ENCODE measurements around the gene ENTR1. TPM values are rescaled to one million over a fixed set of nuclear protein-coding genes. Genes with fewer than 3 reads are reported as not detected.

ENTR1 gene
- total RNA-seq, 1 donor from 2014 or later, result 34.9 TPM

GRCh38 chr9:136372561-136373299 lies 37.7 kb downstream of the ENTR1 start:
- H3K27ac ChIP-seq, result no peak overlapping the region
- H3K9ac ChIP-seq, result no peak overlapping the region
- H3K36me3 Mint-ChIP-seq, result no peaks in the 10 kb centered on the region
- H3K27me3 Mint-ChIP-seq (ENCODE audit: insufficient read depth, low read depth), result no peaks in the 10 kb centered on the region
- TF ChIP-seq EZH2 (IDR thresholded peaks at IDR 0.05) (no peak), CTCF (IDR thresholded peaks at IDR 0.05) (no peak), EZH2phosphoT487 (IDR thresholded peaks at IDR 0.05) (no peak)
- no peaks in the 10 kb centered on the region for H3K9me3 ChIP-seq (ENCODE audit: low read depth)
- H3K4me3 ChIP-seq, result no peak overlapping the region
- H3K9me3 Mint-ChIP-seq, result no peaks in the 10 kb centered on the region
- DNase-seq (ENCODE audit: low spot score), result peak; percentile 36
- H3K27ac Mint-ChIP-seq, result peak overlapping the region; percentile 87
- H3K79me2 ChIP-seq (ENCODE audit: low read depth), result no peaks in the 10 kb centered on the region
- H4K20me1 ChIP-seq (ENCODE audit: low read depth), result no peaks in the 10 kb centered on the region
- H3K4me1 Mint-ChIP-seq, result peaks cover 6% of the 10 kb centered on the region
- no peaks in the 10 kb centered on the region for H3K27me3 ChIP-seq
- H3K4me2 ChIP-seq, result no peak overlapping the region
- H3K4me1 ChIP-seq, result no peaks in the 10 kb centered on the region
- no peaks in the 10 kb centered on the region for H3F3A ChIP-seq (ENCODE audit: low read depth)
- H3K4me3 Mint-ChIP-seq, result no peak overlapping the region
- no peaks in the 10 kb centered on the region for H3K36me3 ChIP-seq
- no peak overlapping the region for H2AFZ ChIP-seq (replicated peaks)

GRCh38 chr9:136372006-136372405 lies 38.4 kb downstream of the ENTR1 start:
- Mint-ChIP-seq H3K27ac (no peak overlapping the region), H3K4me1 (peaks cover 6% of the 10 kb centered on the region), H3K36me3 (no peaks in the 10 kb centered on the region), H3K27me3 (ENCODE audit: insufficient read depth, low read depth) (no peaks in the 10 kb centered on the region), H3K4me3 (no peak overlapping the region), H3K9me3 (no peaks in the 10 kb centered on the region)
- Histone ChIP-seq H3K79me2 (ENCODE audit: low read depth) (no peaks in the 10 kb centered on the region), H3K4me1 (no peaks in the 10 kb centered on the region), H3K9me3 (ENCODE audit: low read depth) (no peaks in the 10 kb centered on the region), H3K4me2 (no peak overlapping the region), H3F3A (ENCODE audit: low read depth) (no peaks in the 10 kb centered on the region), H3K36me3 (no peaks in the 10 kb centered on the region), H3K27me3 (no peaks in the 10 kb centered on the region), H3K9ac (no peak overlapping the region), H4K20me1 (ENCODE audit: low read depth) (no peaks in the 10 kb centered on the region), H3K27ac (no peak overlapping the region), H3K4me3 (no peak overlapping the region), H2AFZ (replicated peaks) (no peak overlapping the region)
- TF ChIP-seq EZH2 (IDR thresholded peaks at IDR 0.05), result no peak
- TF ChIP-seq CTCF (IDR thresholded peaks at IDR 0.05), result no peak
- no peak for TF ChIP-seq EZH2phosphoT487 (IDR thresholded peaks at IDR 0.05)
- DNase-seq (ENCODE audit: low spot score), result no peak

- Histone ChIP-seq H3K27ac (no peak overlapping the region), H3K4me1 (no peaks in the 10 kb centered on the region), H3K36me3 (no peaks in the 10 kb centered on the region), H2AFZ (replicated peaks) (no peak overlapping the region), H4K20me1 (ENCODE audit: low read depth) (no peaks in the 10 kb centered on the region), H3F3A (ENCODE audit: low read depth) (no peaks in the 10 kb centered on the region), H3K27me3 (no peaks in the 10 kb centered on the region), H3K9ac (no peak overlapping the region), H3K9me3 (ENCODE audit: low read depth) (no peaks in the 10 kb centered on the region), H3K4me3 (no peak overlapping the region), H3K4me2 (no peak overlapping the region), H3K79me2 (ENCODE audit: low read depth) (no peaks in the 10 kb centered on the region)
- Mint-ChIP-seq H3K27ac (no peak overlapping the region), H3K9me3 (no peaks in the 10 kb centered on the region), H3K4me3 (no peak overlapping the region), H3K36me3 (no peaks in the 10 kb centered on the region), H3K4me1 (peaks cover 6% of the 10 kb centered on the region), H3K27me3 (ENCODE audit: insufficient read depth, low read depth) (no peaks in the 10 kb centered on the region)
- no peak for DNase-seq (ENCODE audit: low spot score)
- TF ChIP-seq EZH2 (IDR thresholded peaks at IDR 0.05) (no peak), CTCF (IDR thresholded peaks at IDR 0.05) (no peak), EZH2phosphoT487 (IDR thresholded peaks at IDR 0.05) (no peak)
Measured at GRCh38 chr9:136371533-136371880, 38.9 kb downstream of the ENTR1 start.
